WTC11 (cell line): ENCODE results near the gene GNA14.

ENCODE experiments used
- AFF4 ChIP-seq: sonication (generic); formaldehyde crosslinking; IDR thresholded peaks from 2 replicates; pipeline ENCODE4 v1.8.1; 2023; ENCODE audit warnings: mild to moderate bottlenecking, missing genetic modification reagents, borderline replicate concordance
- ATF3 ChIP-seq: sonication (generic); formaldehyde crosslinking; conservative IDR thresholded peaks from 2 replicates; pipeline ENCODE4 v1.8.1; 2022; ENCODE audit warnings: mild to moderate bottlenecking, missing genetic modification reagents
- CTCF ChIP-seq: fragments of 200-600 bp; IDR thresholded peaks from 2 replicates; pipeline ENCODE4 v1.8.0; 2022; ENCODE audit warnings: antibody characterized with exemption
- FOXP4 ChIP-seq: sonication (generic); formaldehyde crosslinking; IDR thresholded peaks from 2 replicates; pipeline ENCODE4 v1.8.0; 2022; ENCODE audit warnings: mild to moderate bottlenecking, missing genetic modification reagents
- KAT7 ChIP-seq: sonication (generic); formaldehyde crosslinking; IDR thresholded peaks from 2 replicates; pipeline ENCODE4 v1.8.1; 2023; ENCODE audit warnings: missing genetic modification reagents, mild to moderate bottlenecking, borderline replicate concordance
- MAX ChIP-seq: sonication (generic); formaldehyde crosslinking; IDR thresholded peaks from 2 replicates; pipeline ENCODE4 v1.8.0; 2022; ENCODE audit warnings: mild to moderate bottlenecking, missing genetic modification reagents
- PREB ChIP-seq: sonication (generic); formaldehyde crosslinking; IDR thresholded peaks from 2 replicates; pipeline ENCODE4 v1.8.1; 2022; ENCODE audit warnings: mild to moderate bottlenecking, missing genetic modification reagents, moderate library complexity, borderline replicate concordance
- SOX15 ChIP-seq: fragments of 250-450 bp; sonication (Bioruptor Pico); IDR thresholded peaks from 2 replicates; pipeline ENCODE4 v1.9.0; 2021; ENCODE audit warnings: mild to moderate bottlenecking

- no peak for TF ChIP-seq FOXP4 (CRISPR knock-in tag)
- no peak for TF ChIP-seq CTCF
- TF ChIP-seq PREB (CRISPR knock-in tag): no peak
- no peak for TF ChIP-seq ATF3
- TF ChIP-seq SOX15: no peak
- no peak for TF ChIP-seq AFF4 (CRISPR knock-in tag)
- TF ChIP-seq KAT7: no peak
- no peak for TF ChIP-seq MAX (CRISPR knock-in tag)
Observed at GRCh38 chr9:77474936-77475335, 173.2 kb downstream of the GNA14 start.
